Loucy (cell line): ENCODE data around the gene ZBTB20.

Experiments
- H2AFZ ChIP-seq: fragments of 200-600 bp; sonication (generic); 2 replicates; pipeline ENCODE4 v1.6.0; 2016; ENCODE audit warnings: antibody characterized with exemption, mild to moderate bottlenecking, low read length, moderate library complexity
- H3F3A ChIP-seq: fragments of 200-600 bp; 2 replicates; pipeline ENCODE4 v1.6.0; 2016; ENCODE audit warnings: antibody characterized with exemption, low read depth, mild to moderate bottlenecking
- H3K27me3 ChIP-seq: fragments of 200-600 bp; sonication (generic); 2 replicates; pipeline ENCODE4 v1.6.1; 2014; ENCODE audit warnings: low read length, mild to moderate bottlenecking; ENCODE audit not compliant: insufficient read depth, poor library complexity, severe bottlenecking
- H3K36me3 ChIP-seq: fragments of 200-600 bp; sonication (generic); 2 replicates; pipeline ENCODE4 v1.6.1; 2016; ENCODE audit warnings: low read length; ENCODE audit not compliant: insufficient read depth
- H3K4me1 ChIP-seq: fragments of 200-600 bp; sonication (generic); 2 replicates; pipeline ENCODE4 v1.5.1; 2014; ENCODE audit warnings: low read length, mild to moderate bottlenecking; ENCODE audit not compliant: insufficient read depth, poor library complexity, severe bottlenecking
- H3K4me2 ChIP-seq: fragments of 200-600 bp; sonication (generic); 2 replicates; pipeline ENCODE4 v1.6.0; 2014; ENCODE audit warnings: antibody characterized with exemption, low read length, low read depth, mild to moderate bottlenecking; ENCODE audit not compliant: poor library complexity, severe bottlenecking
- H3K4me3 ChIP-seq: fragments of 200-600 bp; sonication (generic); 2 replicates; pipeline ENCODE4 v1.5.1; 2014; ENCODE audit warnings: low read length, mild to moderate bottlenecking, mixed read lengths; ENCODE audit not compliant: poor library complexity, severe bottlenecking
- H3K79me2 ChIP-seq: fragments of 200-600 bp; sonication (generic); 2 replicates; pipeline ENCODE4 v1.6.1; 2014; ENCODE audit warnings: low read length; ENCODE audit not compliant: insufficient read depth
- H3K9ac ChIP-seq: fragments of 200-600 bp; sonication (generic); 2 replicates; pipeline ENCODE4 v1.6.0; 2014; ENCODE audit warnings: mild to moderate bottlenecking, low read depth, low read length, moderate library complexity; ENCODE audit not compliant: poor library complexity, severe bottlenecking
- H3K9me2 ChIP-seq: fragments of 200-600 bp; sonication (generic); replicated peaks from 2 replicates; pipeline ENCODE4 v1.6.1; 2016; ENCODE audit warnings: low read depth, low read length, mixed read lengths
- H3K9me3 ChIP-seq: fragments of 200-600 bp; sonication (generic); 2 replicates; pipeline ENCODE4 v1.6.1; 2014; ENCODE audit warnings: mild to moderate bottlenecking, antibody characterized with exemption, low read length, low read depth; ENCODE audit not compliant: insufficient read depth
- H4K20me1 ChIP-seq: fragments of 200-600 bp; sonication (generic); 2 replicates; pipeline ENCODE4 v1.6.0; 2014; ENCODE audit warnings: antibody characterized with exemption, low read length, mild to moderate bottlenecking; ENCODE audit not compliant: insufficient read depth, poor library complexity, severe bottlenecking
- EZH2phosphoT487 ChIP-seq: fragments of 200-600 bp; IDR thresholded peaks from 2 replicates; pipeline ENCODE4 v1.6.1; 2018; ENCODE audit warnings: antibody characterized with exemption, mild to moderate bottlenecking, moderate library complexity, borderline replicate concordance
- TF ChIP-seq, protein P1 (sequence below): fragments of 200-600 bp; sonication (generic); conservative IDR thresholded peaks from 2 replicates; pipeline ENCODE4 v1.5.1; 2014; ENCODE audit warnings: mild to moderate bottlenecking, antibody characterized with exemption, low read length

The ZBTB20 gene

DNA sequence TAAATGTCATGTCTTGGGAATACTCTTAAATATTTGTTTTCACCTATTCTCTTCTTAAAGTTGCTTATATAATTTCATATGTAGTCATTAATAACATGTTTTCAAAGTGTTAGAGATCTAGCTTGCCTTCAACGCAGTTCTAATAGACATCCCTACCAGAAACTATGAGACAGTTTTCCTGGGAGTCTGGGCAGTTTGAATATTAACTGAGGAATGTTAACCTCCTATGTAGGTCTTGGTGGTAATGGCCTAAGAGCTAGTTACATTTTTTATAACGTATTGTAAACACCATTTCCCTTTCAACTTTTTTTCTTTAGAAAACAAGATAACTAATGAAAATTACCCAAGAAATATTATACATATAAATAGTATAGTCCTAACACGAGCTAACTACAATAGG is 525.1 kb downstream of the ZBTB20 start:
- Histone ChIP-seq H3K79me2 (no peaks in the 10 kb centered on the region), H3F3A (no peaks in the 10 kb centered on the region), H3K9ac (no peak overlapping the region), H3K4me3 (no peak overlapping the region), H3K9me2 (no peaks in the 10 kb centered on the region), H4K20me1 (no peaks in the 10 kb centered on the region), H3K9me3 (no peaks in the 10 kb centered on the region), H3K36me3 (no peaks in the 10 kb centered on the region), H3K27me3 (no peaks in the 10 kb centered on the region), H3K4me1 (peaks cover 17% of the 10 kb centered on the region), H3K4me2 (no peak overlapping the region), H2AFZ (no peak overlapping the region)
- TF ChIP-seq, protein P1, sequence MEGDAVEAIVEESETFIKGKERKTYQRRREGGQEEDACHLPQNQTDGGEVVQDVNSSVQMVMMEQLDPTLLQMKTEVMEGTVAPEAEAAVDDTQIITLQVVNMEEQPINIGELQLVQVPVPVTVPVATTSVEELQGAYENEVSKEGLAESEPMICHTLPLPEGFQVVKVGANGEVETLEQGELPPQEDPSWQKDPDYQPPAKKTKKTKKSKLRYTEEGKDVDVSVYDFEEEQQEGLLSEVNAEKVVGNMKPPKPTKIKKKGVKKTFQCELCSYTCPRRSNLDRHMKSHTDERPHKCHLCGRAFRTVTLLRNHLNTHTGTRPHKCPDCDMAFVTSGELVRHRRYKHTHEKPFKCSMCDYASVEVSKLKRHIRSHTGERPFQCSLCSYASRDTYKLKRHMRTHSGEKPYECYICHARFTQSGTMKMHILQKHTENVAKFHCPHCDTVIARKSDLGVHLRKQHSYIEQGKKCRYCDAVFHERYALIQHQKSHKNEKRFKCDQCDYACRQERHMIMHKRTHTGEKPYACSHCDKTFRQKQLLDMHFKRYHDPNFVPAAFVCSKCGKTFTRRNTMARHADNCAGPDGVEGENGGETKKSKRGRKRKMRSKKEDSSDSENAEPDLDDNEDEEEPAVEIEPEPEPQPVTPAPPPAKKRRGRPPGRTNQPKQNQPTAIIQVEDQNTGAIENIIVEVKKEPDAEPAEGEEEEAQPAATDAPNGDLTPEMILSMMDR, result no peak
- TF ChIP-seq EZH2phosphoT487, result no peak

DNA sequence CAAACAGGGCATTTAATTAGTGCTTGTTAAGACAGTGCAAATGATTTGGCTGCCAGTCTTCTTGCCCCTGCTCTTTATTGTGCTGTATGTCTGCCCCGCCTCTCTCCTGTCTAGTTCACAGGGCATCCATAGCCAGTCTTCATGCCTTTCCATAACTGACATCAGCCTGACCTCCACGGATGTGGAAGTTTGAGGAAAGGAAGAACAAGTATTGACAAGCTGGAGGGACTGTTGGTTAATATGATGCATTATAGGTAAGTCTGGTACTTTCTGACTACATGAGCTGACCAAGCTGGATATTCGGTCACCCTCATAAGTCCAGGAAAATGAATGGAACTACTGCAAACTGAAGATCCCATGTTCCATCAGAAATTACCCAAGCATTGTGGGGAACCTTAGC is 527.3 kb downstream of the ZBTB20 start:
- TF ChIP-seq, protein P1, result no peak
- no peak for TF ChIP-seq EZH2phosphoT487
- Histone ChIP-seq H3K4me2 (no peak overlapping the region), H3K4me1 (peaks cover 3% of the 10 kb centered on the region), H3K36me3 (no peaks in the 10 kb centered on the region), H4K20me1 (no peaks in the 10 kb centered on the region), H3K9me3 (no peaks in the 10 kb centered on the region), H3K9me2 (no peaks in the 10 kb centered on the region), H3F3A (no peaks in the 10 kb centered on the region), H3K79me2 (no peaks in the 10 kb centered on the region), H3K4me3 (no peak overlapping the region), H3K27me3 (no peaks in the 10 kb centered on the region), H3K9ac (no peak overlapping the region), H2AFZ (no peak overlapping the region)

DNA sequence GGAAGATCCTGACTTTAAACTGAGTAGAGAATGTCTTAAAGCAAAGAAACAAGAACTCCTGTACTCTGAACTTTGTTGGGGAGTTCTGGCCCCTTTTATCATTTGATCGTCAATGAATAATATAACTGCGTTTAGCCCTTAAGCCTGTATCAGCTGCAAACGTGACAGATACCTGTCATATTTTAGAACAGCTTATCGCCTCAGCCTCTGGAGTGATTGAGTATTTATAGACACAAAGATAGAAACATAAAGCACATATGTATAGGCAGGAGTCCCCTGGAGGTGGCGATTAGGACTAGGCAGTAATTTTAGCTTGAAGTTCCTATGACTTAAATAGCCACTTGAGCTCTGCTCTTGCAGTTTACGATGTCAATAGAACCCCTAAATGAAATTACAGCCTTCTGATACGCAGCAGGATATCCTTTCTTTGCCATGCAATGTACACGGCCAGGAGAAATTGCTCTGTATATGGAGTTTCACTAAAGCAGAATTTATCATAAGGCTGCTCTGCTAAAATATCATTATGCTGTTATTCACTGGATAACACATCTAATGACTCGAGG is 531.5 kb downstream of the ZBTB20 start:
- H4K20me1 ChIP-seq, result no peaks in the 10 kb centered on the region
- no peak overlapping the region for H3K4me2 ChIP-seq
- no peaks in the 10 kb centered on the region for H3K9me3 ChIP-seq
- H2AFZ ChIP-seq, result no peak overlapping the region
- H3K4me3 ChIP-seq, result no peak overlapping the region
- no peaks in the 10 kb centered on the region for H3K79me2 ChIP-seq
- no peaks in the 10 kb centered on the region for H3F3A ChIP-seq
- no peaks in the 10 kb centered on the region for H3K4me1 ChIP-seq
- no peaks in the 10 kb centered on the region for H3K9me2 ChIP-seq
- H3K9ac ChIP-seq, result no peak overlapping the region
- TF ChIP-seq, protein P1, result no peak
- no peak for TF ChIP-seq EZH2phosphoT487
- H3K36me3 ChIP-seq, result no peaks in the 10 kb centered on the region
- H3K27me3 ChIP-seq, result no peaks in the 10 kb centered on the region
